HepG2 (cell line): ENCODE measurements around the gene RPL11. TPM values are rescaled to one million over a fixed set of nuclear protein-coding genes. Genes with fewer than 3 reads are reported as not detected.

Source experiments
- ATAC-seq: fragments of 200-7000 bp; cut with Tn5 transposase; 3 replicates; pipeline ENCODE4 v1.9.1; 2020; ENCODE audit warnings: mild to moderate bottlenecking, moderate library complexity
- Bru-seq: library from RNA; stranded (reverse); fragments of 400-500 nt; gene quantifications from one replicate; lab custom pipeline; 2021; lab: Mats Ljungman, UMichigan
- BruChase-seq, 2 experiments: library from RNA; stranded (reverse); fragments of 400-500 nt; gene quantifications; one replicate each; lab custom pipeline; 2021; lab: Mats Ljungman, UMichigan
- BruUV-seq: library from RNA; stranded (reverse); fragments of 400-500 nt; replicated peaks from 2 replicates; lab custom pipeline; 2021; lab: Mats Ljungman, UMichigan
- CTCF ChIA-PET: fragments of 300-600 bp; formaldehyde crosslinking; extraction: SDS; loops from one replicate; lab custom pipeline; 2021; ENCODE audit warnings: low total read pairs, inconsistent platforms, low intra/inter-chr PET ratio; lab: Yijun Ruan, JAX
- POLR2A ChIA-PET: fragments of 350-600 bp; sonication (Branson Sonifier 250); formaldehyde crosslinking; loops from one replicate; lab custom pipeline; 2020; ENCODE audit warnings: antibody characterized with exemption, inconsistent platforms; lab: Yijun Ruan, JAX
- DNase-seq: peaks from one replicate; pipeline ENCODE4 v3.0.0-alpha.2; 2015; ENCODE audit warnings: low spot score
- FAIRE-seq: peaks from 3 replicates; lab custom pipeline; 2011; peaks lifted over from hg19 to GRCh38; lab: Jason Lieb, UNC
- H2AFZ ChIP-seq: one replicate; pipeline ENCODE4 v1.6.1; 2011; ENCODE audit warnings: low read length, inconsistent platforms
- H3K27ac ChIP-seq: fragments of 300-600 bp; 3 replicates; pipeline ENCODE4 v1.8.0; 2011; ENCODE audit warnings: mixed run types, mild to moderate bottlenecking, mixed read lengths, low read length, inconsistent platforms; ENCODE audit not compliant: insufficient read depth; ENCODE audit errors: extremely low read length
- H3K27me3 ChIP-seq, 2 experiments: fragments of 200-600 bp in 1 of 2; 2 replicates in 1 of 2; 3 replicates in 1 of 2; pipeline versions ENCODE4 v1.6.0 to v1.8.0; 2011; ENCODE audit warnings: low read length in 2 of 2, mild to moderate bottlenecking in 2 of 2, moderate library complexity in 2 of 2, inconsistent platforms in 1 of 2; ENCODE audit not compliant: insufficient read depth in 2 of 2, control insufficient read depth in 1 of 2
- H3K36me3 ChIP-seq, 2 experiments: fragments of 200-600 bp in 1 of 2; replicated peaks in 1 of 2; 2 replicates in 1 of 2; 3 replicates in 1 of 2; pipeline versions ENCODE4 v1.5.1 to v1.8.0; 2011; ENCODE audit warnings: low read length in 2 of 2, inconsistent platforms in 1 of 2; ENCODE audit not compliant: insufficient read depth in 2 of 2, control insufficient read depth in 1 of 2
- H3K4me1 ChIP-seq: 2 replicates; pipeline ENCODE4 v1.5.1; 2012; ENCODE audit warnings: low read length, inconsistent platforms; ENCODE audit not compliant: insufficient read depth
- H3K4me2 ChIP-seq: 2 replicates; pipeline ENCODE4 v1.6.0; 2011; ENCODE audit warnings: low read depth, low read length, inconsistent platforms
- H3K4me3 ChIP-seq, 3 experiments: fragments of 200-600 bp in 1 of 3; sonication (generic), shearing (Covaris generic) in 1 of 3; replicated peaks in 1 of 3; 2 replicates each; pipeline ENCODE4 v1.5.1; 2011 to 2016; ENCODE audit warnings: low read length in 3 of 3, inconsistent platforms in 2 of 3, low read depth in 2 of 3, mild to moderate bottlenecking in 2 of 3, control low read depth in 1 of 3, mixed read lengths in 1 of 3; ENCODE audit not compliant: insufficient read depth in 1 of 3
- H3K79me2 ChIP-seq: one replicate; pipeline ENCODE4 v1.6.1; 2011; ENCODE audit warnings: low read length, inconsistent platforms; ENCODE audit not compliant: insufficient read depth
- H3K9ac ChIP-seq: 2 replicates; pipeline ENCODE4 v1.6.0; 2011; ENCODE audit warnings: mild to moderate bottlenecking, low read depth, low read length, inconsistent platforms; ENCODE audit not compliant: insufficient read depth
- H3K9me3 ChIP-seq: 2 replicates; pipeline ENCODE4 v1.5.1; 2012; ENCODE audit warnings: mild to moderate bottlenecking, low read length
- H4K20me1 ChIP-seq: 2 replicates; pipeline ENCODE4 v1.6.0; 2011; ENCODE audit warnings: inconsistent platforms, mild to moderate bottlenecking, low read length, moderate library complexity; ENCODE audit not compliant: insufficient read depth
- BORCS8-MEF2B ChIP-seq: sonication (generic); formaldehyde crosslinking; IDR thresholded peaks from 2 replicates; pipeline ENCODE4 v1.8.0; 2022; ENCODE audit warnings: mild to moderate bottlenecking, missing genetic modification reagents
- CBFB ChIP-seq: sonication (generic); formaldehyde crosslinking; IDR thresholded peaks from 2 replicates; pipeline ENCODE4 v1.4.0; 2020; ENCODE audit warnings: missing genetic modification reagents
- CTCF ChIP-seq: sonication (generic); formaldehyde crosslinking; IDR thresholded peaks from 2 replicates; pipeline ENCODE4 v1.5.0; 2020; ENCODE audit warnings: mild to moderate bottlenecking, missing genetic modification reagents, moderate library complexity
- ELF1 ChIP-seq: sonication (generic); formaldehyde crosslinking; IDR thresholded peaks from 2 replicates; pipeline ENCODE4 v1.4.0; 2020; ENCODE audit warnings: missing genetic modification reagents
- LCORL ChIP-seq, 2 experiments: fragments of 450-650 bp in 1 of 2; sonication (generic) in 1 of 2; formaldehyde crosslinking in 1 of 2; IDR thresholded peaks; 2 replicates each; pipeline versions ENCODE4 v1.5.0 to v1.6.1; 2017 to 2020; ENCODE audit warnings: antibody characterized with exemption in 1 of 2, missing genetic modification reagents in 1 of 2
- NONO ChIP-seq, 2 experiments: fragments of 450-650 bp in 1 of 2; sonication (generic) in 1 of 2; formaldehyde crosslinking in 1 of 2; IDR thresholded peaks in 1 of 2; conservative IDR thresholded peaks in 1 of 2; 2 replicates each; pipeline versions ENCODE4 v1.6.1 to v1.8.0; 2017 to 2022; ENCODE audit warnings: mild to moderate bottlenecking in 1 of 2, missing genetic modification reagents in 1 of 2, moderate library complexity in 1 of 2
- YEATS4 ChIP-seq: sonication (generic); formaldehyde crosslinking; IDR thresholded peaks from 2 replicates; pipeline ENCODE4 v1.4.0; 2020; ENCODE audit warnings: missing genetic modification reagents, borderline replicate concordance
- ZBTB2 ChIP-seq: sonication (generic); formaldehyde crosslinking; IDR thresholded peaks from 2 replicates; pipeline ENCODE4 v1.8.0; 2022; ENCODE audit warnings: low read depth, missing genetic modification reagents
- ZMAT3 ChIP-seq: sonication (generic); formaldehyde crosslinking; conservative IDR thresholded peaks from 2 replicates; pipeline ENCODE4 v1.7.0; 2021; ENCODE audit warnings: missing genetic modification reagents
- ZNF615 ChIP-seq: sonication (generic); formaldehyde crosslinking; IDR thresholded peaks from 2 replicates; pipeline ENCODE4 v1.5.0; 2020; ENCODE audit warnings: mild to moderate bottlenecking, missing genetic modification reagents, borderline replicate concordance
- ZNF747 ChIP-seq: sonication (generic); formaldehyde crosslinking; IDR thresholded peaks from 2 replicates; pipeline ENCODE4 v1.8.1; 2023; ENCODE audit warnings: missing genetic modification reagents, mild to moderate bottlenecking, borderline replicate concordance
- WGBS: methylation state at CpG from one replicate; pipeline ENCODE4 v1.1.6; 2017; ENCODE audit warnings: low lambda C conversion rate; 5-methylcytosine and 5-hydroxymethylcytosine counted together
- in situ Hi-C: cut with HindIII; loops from 2 replicates; pipeline ENCODE4 v1.10.0; 2017; ENCODE audit warnings: low pct_unique_long_range_greater_than_20kb; ENCODE audit not compliant: extremely low pct_ligation_motif_present
- intact Hi-C: fragments of 100-400 bp; cut with micrococcal nuclease; formaldehyde crosslinking; loops from one replicate; pipeline ENCODE4 v1.10.0; 2022; ENCODE audit not compliant: unreplicated experiment
- long read RNA-seq, 2 experiments: library from RNA in 1 of 2; library from polyadenylated mRNA in 1 of 2; stranded (forward) in 1 of 2; unstranded in 1 of 2; transcript quantifications; one replicate each; pipeline ENCODE4 v2.0.0, GENCODE V29; 2019 to 2022
- polyA minus RNA-seq, 3 experiments: library from RNA; depleted of rRNA, polyadenylated mRNA; stranded (reverse); fragments of >200 nt; gene quantifications; 2 replicates each; pipeline ENCODE4 v1.2.3, GENCODE V29; 2011; ENCODE audit warnings: low replicate concordance in 1 of 3
- polyA plus RNA-seq, 8 experiments: library from polyadenylated mRNA; depleted of rRNA in 3 of 8; stranded (reverse) in 7 of 8; unstranded in 1 of 8; fragments of >200 nt; fragmentation: Illumina TruSeq in 4 of 8; extraction: Trizol in 4 of 8; gene quantifications; 2 replicates each; pipeline versions ENCODE4 v1.2.1 to v1.2.3, GENCODE V29; 2011 to 2016; ENCODE audit warnings: low read depth in 4 of 8, missing spikeins in 1 of 8, mixed read lengths in 1 of 8; ENCODE audit not compliant: insufficient read depth in 1 of 8
- total RNA-seq, 5 experiments: library from RNA; depleted of rRNA; stranded (reverse); fragments of >200 nt; fragmentation: Illumina TruSeq; extraction: Trizol; gene quantifications; 2 replicates each; pipeline ENCODE4 v1.2.3, GENCODE V29; 2016; ENCODE audit warnings: low read depth in 1 of 5

Gene RPL11
- total RNA-seq (2016; rRNA removed; fragmentation: Illumina TruSeq; extraction: Trizol) (2,010 and 2,638 TPM in 2 replicates), polyA plus RNA-seq (2011; rRNA removed) (1,552 and 1,682 TPM in 2 replicates), polyA minus RNA-seq (2011; rRNA and poly(A)+ RNA removed; ENCODE audit: low replicate concordance) (334 and 786 TPM in 2 replicates), Bru-seq, nascent RNA (percentile 99 among the genes with signal in this experiment), BruChase-seq, experiment 1, labeled RNA remaining after a 6-hour chase (percentile 99 among the genes with signal in this experiment), BruChase-seq, experiment 2, labeled RNA remaining after a 2-hour chase (percentile 99 among the genes with signal in this experiment)
- 1,858 and 2,176 TPM in 2 replicates for total RNA-seq (2016; cell fraction: cytosol; rRNA removed; fragmentation: Illumina TruSeq; extraction: Trizol; ENCODE audit: low read depth)
- 2,021 and 2,756 TPM in 2 replicates for total RNA-seq (2016; cell fraction: insoluble cytoplasmic fraction; rRNA removed; fragmentation: Illumina TruSeq; extraction: Trizol)
- total RNA-seq (2016; cell fraction: membrane; rRNA removed; fragmentation: Illumina TruSeq; extraction: Trizol) = 3,644 and 4,048 TPM in 2 replicates
- 641 and 715 TPM in 2 replicates for total RNA-seq (2016; cell fraction: nucleus; rRNA removed; fragmentation: Illumina TruSeq; extraction: Trizol)
- 1,274 and 1,563 TPM in 2 replicates for polyA plus RNA-seq (2011; cell fraction: cytosol; rRNA removed)
- 268 and 378 TPM in 2 replicates for polyA plus RNA-seq (2011; cell fraction: nucleus; rRNA removed)
- polyA plus RNA-seq (2012) = 3,472 and 3,503 TPM in 2 replicates
- 3,344 and 3,698 TPM in 2 replicates for polyA plus RNA-seq (2016; cell fraction: cytosol; fragmentation: Illumina TruSeq; extraction: Trizol; ENCODE audit: low read depth)
- polyA plus RNA-seq (2016; cell fraction: insoluble cytoplasmic fraction; fragmentation: Illumina TruSeq; extraction: Trizol; ENCODE audit: low read depth) = 3,158 and 3,586 TPM in 2 replicates
- 4,657 and 4,799 TPM in 2 replicates for polyA plus RNA-seq (2016; cell fraction: membrane; fragmentation: Illumina TruSeq; extraction: Trizol; ENCODE audit: low read depth)
- polyA plus RNA-seq (2016; cell fraction: nucleus; fragmentation: Illumina TruSeq; extraction: Trizol; ENCODE audit: insufficient read depth, low read depth) = 1,462 and 1,519 TPM in 2 replicates
- polyA minus RNA-seq (2011; cell fraction: cytosol; rRNA and poly(A)+ RNA removed) = 353 and 418 TPM in 2 replicates
- polyA minus RNA-seq (2011; cell fraction: nucleus; rRNA and poly(A)+ RNA removed) = 166 and 250 TPM in 2 replicates
- long read RNA-seq, experiment 1, transcript RPL11-206 (6 exons, 1,017 nt) = major isoform, 1,260 of 2,005 reads
- long read RNA-seq, experiment 1, transcript RPL11-201 (6 exons, 660 nt) = minor isoform, 159 of 2,005 reads
- long read RNA-seq, experiment 1, transcript RPL11-203 (5 exons, 879 nt) = minor isoform, 478 of 2,005 reads
- long read RNA-seq, experiment 1, partial matches to known transcripts = 63 of 2,005 reads
- long read RNA-seq, experiment 1, other reads (novel, unspliced or antisense) = 45 of 2,005 reads
- long read RNA-seq, experiment 2, transcript RPL11-203 (5 exons, 879 nt) = major isoform, 2,888 of 3,235 reads
- long read RNA-seq, experiment 2, transcript RPL11-205 (4 exons, 539 nt) = minor isoform, 8 of 3,235 reads
- long read RNA-seq, experiment 2, partial matches to known transcripts = 148 of 3,235 reads
- long read RNA-seq, experiment 2, other reads (novel, unspliced or antisense) = 185 of 3,235 reads

- Histone ChIP-seq H3K27me3 (no peaks in the 10 kb centered on the region; a peak in 1 of 5 replicates), H3K9ac (peak within 1 kb of the TSS; percentile 98), H3K9me3 (no peaks in the 10 kb centered on the region), H3K4me2 (peak within 1 kb of the TSS; percentile 89), H3K79me2 (peaks cover 51% of the 10 kb centered on the region), H3K27ac (peak within 1 kb of the TSS; percentile 86), H3K4me1 (peaks cover 46% of the 10 kb centered on the region), H2AFZ (peak within 1 kb of the TSS; percentile 98), H3K4me3 (peak within 1 kb of the TSS; percentile 96 to 100 (median 96)), H4K20me1 (peaks cover 49% of the 10 kb centered on the region), H3K36me3 (peaks cover 19 to 39% of the 10 kb centered on the region in 2 experiments)
- in situ Hi-C loops (loop anchor here (5.0 kb wide), 1 partner anchor 56 kb away; no protein-coding TSS in a partner anchor), intact Hi-C loops (loop anchor here (5.0 kb wide), 1 partner anchor 61 kb away; no protein-coding TSS in a partner anchor)
- FAIRE-seq (peak; percentile 91), DNase-seq (peak; percentile 92), ATAC-seq (peak; percentile 98)
- WGBS = 1% methylated on average over 23 of the region's 45 CpGs
- TSS peak; percentile 68 for BruUV-seq
- CTCF ChIA-PET = interaction anchor here (1.0 to 1.2 kb wide), 2 partner anchors 34 to 60 kb away, joined by 3 to 5 read pairs; no protein-coding TSS in a partner anchor
- POLR2A ChIA-PET = interaction anchor here (0.6 to 2.8 kb wide), 31 partner anchors 9 to 347 kb away, joined by 3 to 42 read pairs (median 4); partner anchors contain the start of genes ASAP3, ELOA, HMGCL and HNRNPR
- TF ChIP-seq ZNF615 (CRISPR knock-in tag) = peak; percentile 61; the same call in 1 of the 2 replicates
- TF ChIP-seq BORCS8-MEF2B (CRISPR knock-in tag) = peak; percentile 79; the same call in 1 of the 2 replicates
- TF ChIP-seq ZNF747 = peak; percentile 84
- peak; percentile 79; the same call in 1 of the 2 replicates for TF ChIP-seq CBFB
- peak; percentile 84 for TF ChIP-seq CTCF (CRISPR knock-in tag)
- no peak for TF ChIP-seq LCORL (IDR thresholded peaks at IDR 0.05)
- TF ChIP-seq LCORL (CRISPR knock-in tag; IDR thresholded peaks at IDR 0.05) = peak; percentile 46; the same call in 1 of the 2 replicates
- peak; percentile 89; the same call in 1 of the 2 replicates for TF ChIP-seq ZMAT3 (CRISPR knock-in tag)
- peak; percentile 78 for TF ChIP-seq YEATS4 (CRISPR knock-in tag)
- no peak for TF ChIP-seq NONO (IDR thresholded peaks at IDR 0.05)
- TF ChIP-seq NONO (CRISPR knock-in tag; conservative IDR thresholded peaks at IDR 0.05) = peak; percentile 83
- peak; percentile 91 for TF ChIP-seq ELF1 (CRISPR knock-in tag)
- no peak for TF ChIP-seq ZBTB2 (CRISPR knock-in tag)
These were observed at the start of gene RPL11 for GRCh38 chr1:23691499-23692307. RPL11 (plus strand) TSS chr1:23691806; CDS start chr1:23691824, 18 bp downstream.
